H9 (cell line): ENCODE data around the gene LIN7A. TPM values are rescaled to one million over a fixed set of nuclear protein-coding genes. Genes with fewer than 3 reads are reported as not detected.

Experiments
- DNase-seq: peaks from one replicate; pipeline ENCODE4 v3.0.0-alpha.2; 2017
- H2AFZ ChIP-seq: one replicate; pipeline ENCODE4 v1.6.1; 2013; ENCODE audit warnings: mild to moderate bottlenecking, low read length, control low read depth, moderate library complexity
- H2AK5ac ChIP-seq: 2 replicates; pipeline ENCODE4 v1.6.1; 2013; ENCODE audit warnings: low read length, control low read depth, mixed read lengths; ENCODE audit not compliant: insufficient read length
- H2BK120ac ChIP-seq: one replicate; pipeline ENCODE4 v1.6.1; 2013; ENCODE audit warnings: low read depth, mild to moderate bottlenecking, low read length, control low read depth, inconsistent platforms; ENCODE audit not compliant: poor library complexity, severe bottlenecking
- H2BK12ac ChIP-seq: 2 replicates; pipeline ENCODE4 v1.6.1; 2013; ENCODE audit warnings: low read length, control low read depth, mixed read lengths, low read depth; ENCODE audit not compliant: insufficient read length
- H2BK15ac ChIP-seq: 2 replicates; pipeline ENCODE4 v1.6.1; 2013; ENCODE audit warnings: low read depth, low read length, control low read depth
- H2BK20ac ChIP-seq: one replicate; pipeline ENCODE4 v1.6.1; 2013; ENCODE audit warnings: low read depth, mild to moderate bottlenecking, low read length, control low read depth, inconsistent platforms; ENCODE audit not compliant: poor library complexity, severe bottlenecking
- H2BK5ac ChIP-seq: 2 replicates; pipeline ENCODE4 v1.6.1; 2013; ENCODE audit warnings: low read length, control low read depth, mixed read lengths; ENCODE audit not compliant: insufficient read length
- H3K14ac ChIP-seq: 2 replicates; pipeline ENCODE4 v1.6.1; 2013; ENCODE audit warnings: low read length, control low read depth; ENCODE audit not compliant: insufficient read depth
- H3K18ac ChIP-seq: 2 replicates; pipeline ENCODE4 v1.6.1; 2013; ENCODE audit warnings: low read depth, mild to moderate bottlenecking, mixed read lengths, low read length, control low read depth; ENCODE audit not compliant: insufficient read length
- H3K23ac ChIP-seq: 2 replicates; pipeline ENCODE4 v1.6.1; 2013; ENCODE audit warnings: low read length, control low read depth, mixed read lengths, low read depth; ENCODE audit not compliant: insufficient read length
- H3K23me2 ChIP-seq: 2 replicates; pipeline ENCODE4 v1.6.1; 2013; ENCODE audit warnings: low read depth, mild to moderate bottlenecking, mixed read lengths, low read length, control low read depth; ENCODE audit not compliant: insufficient read length, poor library complexity, severe bottlenecking
- H3K27ac ChIP-seq: 2 replicates; pipeline ENCODE4 v1.5.1; 2013; ENCODE audit warnings: low read length, control low read depth, mixed read lengths, low read depth; ENCODE audit not compliant: insufficient read length
- H3K27me3 ChIP-seq: 2 replicates; pipeline ENCODE4 v1.6.1; 2013; ENCODE audit warnings: low read length, control low read depth, inconsistent platforms; ENCODE audit not compliant: insufficient read depth
- H3K4ac ChIP-seq: 2 replicates; pipeline ENCODE4 v1.6.1; 2013; ENCODE audit warnings: low read depth, mild to moderate bottlenecking, control low read depth, inconsistent platforms, low read length, moderate library complexity
- H3K4me1 ChIP-seq: 2 replicates; pipeline ENCODE4 v1.6.1; 2013; ENCODE audit warnings: low read length, control low read depth, inconsistent platforms; ENCODE audit not compliant: insufficient read depth
- H3K4me2 ChIP-seq: 2 replicates; pipeline ENCODE4 v1.6.1; 2013; ENCODE audit warnings: low read length, control low read depth, mixed read lengths; ENCODE audit not compliant: insufficient read length, insufficient read depth
- H3K56ac ChIP-seq: 2 replicates; pipeline ENCODE4 v1.6.1; 2013; ENCODE audit warnings: low read depth, mild to moderate bottlenecking, mixed read lengths, low read length, control low read depth; ENCODE audit not compliant: insufficient read length
- H3K79me1 ChIP-seq: 2 replicates; pipeline ENCODE4 v1.6.1; 2013; ENCODE audit warnings: low read depth, mild to moderate bottlenecking, moderate library complexity, low read length, control low read depth, inconsistent platforms; ENCODE audit not compliant: insufficient read depth, poor library complexity, severe bottlenecking
- H3K79me2 ChIP-seq: 2 replicates; pipeline ENCODE4 v1.6.1; 2013; ENCODE audit warnings: low read length, control low read depth, inconsistent platforms; ENCODE audit not compliant: insufficient read depth
- H3K9ac ChIP-seq: 2 replicates; pipeline ENCODE4 v1.6.1; 2013; ENCODE audit warnings: low read length, control low read depth, mixed read lengths; ENCODE audit not compliant: insufficient read length; ENCODE audit errors: extremely low read depth
- H3K9me3 ChIP-seq: one replicate; pipeline ENCODE4 v1.6.1; 2013; ENCODE audit warnings: low read depth, low read length, inconsistent platforms; ENCODE audit not compliant: control insufficient read depth
- H3T11ph ChIP-seq: one replicate; pipeline ENCODE4 v1.6.1; 2013; ENCODE audit warnings: mild to moderate bottlenecking, low read length, control low read depth, inconsistent platforms
- H4K20me1 ChIP-seq: one replicate; pipeline ENCODE4 v1.6.1; 2013; ENCODE audit not compliant: control insufficient read depth, insufficient read length, insufficient read depth
- H4K5ac ChIP-seq: 2 replicates; pipeline ENCODE4 v1.6.1; 2013; ENCODE audit warnings: low read depth, mild to moderate bottlenecking, mixed read lengths, low read length, control low read depth; ENCODE audit not compliant: insufficient read length
- H4K8ac ChIP-seq: replicated peaks from 2 replicates; pipeline ENCODE4 v1.6.1; 2013; ENCODE audit warnings: low read length, control low read depth, mixed read lengths, low read depth; ENCODE audit not compliant: insufficient read length
- H4K91ac ChIP-seq: 2 replicates; pipeline ENCODE4 v1.6.1; 2013; ENCODE audit warnings: low read depth, mild to moderate bottlenecking, moderate library complexity, mixed read lengths, low read length, control low read depth; ENCODE audit not compliant: insufficient read length
- H3K27ac Mint-ChIP-seq, 3 experiments: 2 replicates in 2 of 3; 3 replicates in 1 of 3; pipeline ENCODE4 v1.8.0; 2020 to 2021; ENCODE audit warnings: mixed read lengths in 3 of 3, mild to moderate bottlenecking in 1 of 3, moderate library complexity in 1 of 3
- H3K27me3 Mint-ChIP-seq: 2 replicates; pipeline ENCODE4 v1.8.0; 2021; ENCODE audit warnings: low read depth, mild to moderate bottlenecking, moderate library complexity, mixed read lengths
- H3K36me3 Mint-ChIP-seq, 3 experiments: 2 replicates in 2 of 3; 3 replicates in 1 of 3; pipeline ENCODE4 v1.8.0; 2020 to 2021; ENCODE audit warnings: low read depth in 3 of 3, mixed read lengths in 3 of 3; ENCODE audit not compliant: insufficient read depth in 1 of 3
- H3K4me1 Mint-ChIP-seq, 2 experiments: 2 replicates each; pipeline ENCODE4 v1.8.0; 2020; ENCODE audit warnings: mixed read lengths in 2 of 2
- H3K4me3 Mint-ChIP-seq, 2 experiments: 2 replicates in 1 of 2; 3 replicates in 1 of 2; pipeline ENCODE4 v1.8.0; 2020 to 2021; ENCODE audit warnings: mild to moderate bottlenecking in 2 of 2, mixed read lengths in 2 of 2, moderate library complexity in 1 of 2
- H3K9me3 Mint-ChIP-seq, 2 experiments: 2 replicates in 1 of 2; 3 replicates in 1 of 2; pipeline ENCODE4 v1.8.0; 2020; ENCODE audit warnings: mild to moderate bottlenecking in 2 of 2, mixed read lengths in 2 of 2, moderate library complexity in 1 of 2
- WGBS: extraction: QIAGEN DNeasy Blood & Tissue Kit; methylation state at CpG from one replicate; pipeline ENCODE4 v1.1.7; 2013; ENCODE audit warnings: missing lambda C conversion rate, low lambda C conversion rate, mixed read lengths; ENCODE audit not compliant: insufficient read length; ENCODE audit errors: extremely low coverage; 5-methylcytosine and 5-hydroxymethylcytosine counted together
- total RNA-seq: library from RNA; stranded (reverse); gene quantifications from 2 replicates; pipeline ENCODE4 v1.2.1, GENCODE V29; 2021
- TF ChIP-seq, protein P1 (sequence below): fragments of 200-600 bp; sonication (generic); conservative IDR thresholded peaks from 3 replicates; pipeline ENCODE4 v1.8.0; 2021; ENCODE audit warnings: antibody characterized with exemption, mild to moderate bottlenecking

The LIN7A gene
- total RNA-seq, 1 experiment from 2014 or later = 18.3 TPM

DNA sequence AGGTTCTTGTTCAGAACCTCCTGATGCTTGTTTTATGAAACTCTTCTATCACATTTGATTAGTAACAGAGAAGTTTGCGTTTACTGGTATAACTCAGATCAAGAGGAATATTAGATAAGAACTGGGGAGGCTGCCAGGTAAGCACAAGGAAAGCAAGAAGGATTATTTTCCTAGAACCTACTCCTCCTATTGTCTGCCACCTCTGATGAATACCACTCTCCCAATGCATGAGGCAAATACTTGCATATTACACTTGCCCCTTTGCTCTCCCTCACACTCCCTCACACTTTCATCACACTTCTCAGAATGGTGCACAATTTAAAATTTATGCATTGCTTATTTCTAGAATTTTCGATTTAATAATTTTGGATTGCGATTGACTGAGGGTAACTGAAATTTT, 43.6 kb downstream of the LIN7A start:
- H2BK120ac ChIP-seq = no peak overlapping the region
- Mint-ChIP-seq H3K27me3 (no peaks in the 10 kb centered on the region; the same call in 1 of the 2 replicates), H3K4me1 (peaks cover 48 to 52% of the 10 kb centered on the region in 2 experiments), H3K4me3 (no peak overlapping the region), H3K9me3 (no peaks in the 10 kb centered on the region), H3K27ac (no peak overlapping the region), H3K36me3 (peaks cover 0 to 2% (median 0%) of the 10 kb centered on the region in 3 experiments; a peak in 2 of 7 replicates)
- WGBS = 100% methylated on average over 1 of the region's 3 CpGs
- no peak overlapping the region for H4K8ac ChIP-seq
- no peak overlapping the region for H3K18ac ChIP-seq
- TF ChIP-seq, protein P1, sequence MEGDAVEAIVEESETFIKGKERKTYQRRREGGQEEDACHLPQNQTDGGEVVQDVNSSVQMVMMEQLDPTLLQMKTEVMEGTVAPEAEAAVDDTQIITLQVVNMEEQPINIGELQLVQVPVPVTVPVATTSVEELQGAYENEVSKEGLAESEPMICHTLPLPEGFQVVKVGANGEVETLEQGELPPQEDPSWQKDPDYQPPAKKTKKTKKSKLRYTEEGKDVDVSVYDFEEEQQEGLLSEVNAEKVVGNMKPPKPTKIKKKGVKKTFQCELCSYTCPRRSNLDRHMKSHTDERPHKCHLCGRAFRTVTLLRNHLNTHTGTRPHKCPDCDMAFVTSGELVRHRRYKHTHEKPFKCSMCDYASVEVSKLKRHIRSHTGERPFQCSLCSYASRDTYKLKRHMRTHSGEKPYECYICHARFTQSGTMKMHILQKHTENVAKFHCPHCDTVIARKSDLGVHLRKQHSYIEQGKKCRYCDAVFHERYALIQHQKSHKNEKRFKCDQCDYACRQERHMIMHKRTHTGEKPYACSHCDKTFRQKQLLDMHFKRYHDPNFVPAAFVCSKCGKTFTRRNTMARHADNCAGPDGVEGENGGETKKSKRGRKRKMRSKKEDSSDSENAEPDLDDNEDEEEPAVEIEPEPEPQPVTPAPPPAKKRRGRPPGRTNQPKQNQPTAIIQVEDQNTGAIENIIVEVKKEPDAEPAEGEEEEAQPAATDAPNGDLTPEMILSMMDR = no peak
- no peak overlapping the region for H2BK20ac ChIP-seq
- no peak overlapping the region for H4K5ac ChIP-seq
- DNase-seq = no peak
- H2BK5ac ChIP-seq = no peak overlapping the region
- H3K56ac ChIP-seq = no peak overlapping the region
- no peaks in the 10 kb centered on the region for H3K79me2 ChIP-seq
- no peak overlapping the region for H4K91ac ChIP-seq
- no peaks in the 10 kb centered on the region; the same call in 1 of the 2 replicates for H3K4me1 ChIP-seq
- H2AK5ac ChIP-seq = no peak overlapping the region
- no peaks in the 10 kb centered on the region for H3K27me3 ChIP-seq
- no peak overlapping the region for H2AFZ ChIP-seq
- H3T11ph ChIP-seq = no peak overlapping the region
- no peak overlapping the region for H2BK12ac ChIP-seq
- H3K4me2 ChIP-seq = no peak overlapping the region
- no peaks in the 10 kb centered on the region for H3K9me3 ChIP-seq
- no peak overlapping the region for H3K14ac ChIP-seq
- no peak overlapping the region for H3K27ac ChIP-seq
- H4K20me1 ChIP-seq = no peaks in the 10 kb centered on the region
- H3K9ac ChIP-seq = no peak overlapping the region
- H3K23me2 ChIP-seq = no peaks in the 10 kb centered on the region
- no peak overlapping the region for H3K4ac ChIP-seq
- H3K23ac ChIP-seq = no peak overlapping the region
- H3K79me1 ChIP-seq = no peaks in the 10 kb centered on the region
- no peak overlapping the region for H2BK15ac ChIP-seq
